K562 (cell line): ENCODE data around the gene ZNF775. TPM values are rescaled to one million over a fixed set of nuclear protein-coding genes. Genes with fewer than 3 reads are reported as not detected.

Experiments
- CBFB ChIP-seq: sonication (generic); formaldehyde crosslinking; IDR thresholded peaks from 2 replicates; pipeline ENCODE4 v1.4.0; 2020; ENCODE audit warnings: mild to moderate bottlenecking, missing genetic modification reagents
- CC2D1A ChIP-seq: fragments of 450-650 bp; IDR thresholded peaks from 2 replicates; pipeline ENCODE4 v1.6.1; 2017; ENCODE audit warnings: mild to moderate bottlenecking
- FOXA3 ChIP-seq, 2 experiments: fragments of 450-650 bp in 1 of 2; sonication (generic) in 1 of 2; formaldehyde crosslinking; IDR thresholded peaks in 1 of 2; conservative IDR thresholded peaks in 1 of 2; 2 replicates each; pipeline versions ENCODE4 v1.4.0 to v1.8.0; 2020 to 2022; ENCODE audit warnings: mild to moderate bottlenecking in 2 of 2, missing genetic modification reagents in 1 of 2
- GTF2A2 ChIP-seq: IDR thresholded peaks from 2 replicates; pipeline ENCODE4 v1.6.1; 2016; ENCODE audit warnings: mild to moderate bottlenecking, missing genetic modification characterization, missing compliant biosample characterization
- HMGXB4 ChIP-seq: sonication (generic); formaldehyde crosslinking; IDR thresholded peaks from 2 replicates; pipeline ENCODE4 v1.8.1; 2023; ENCODE audit warnings: mild to moderate bottlenecking, missing genetic modification reagents
- MTA3 ChIP-seq: fragments of 450-650 bp; formaldehyde crosslinking; IDR thresholded peaks from 2 replicates; pipeline ENCODE4 v1.6.1; 2017; ENCODE audit warnings: mild to moderate bottlenecking, borderline replicate concordance
- NFE2 ChIP-seq: IDR thresholded peaks from 2 replicates; pipeline ENCODE4 v1.6.1; 2014; ENCODE audit warnings: antibody characterized with exemption, low read depth
- REST ChIP-seq, 2 experiments: fragments of 450-650 bp; formaldehyde crosslinking in 1 of 2; IDR thresholded peaks; 2 replicates each; pipeline versions ENCODE4 v1.4.0 to v1.6.1; 2014 to 2020; ENCODE audit warnings: mild to moderate bottlenecking in 2 of 2, borderline replicate concordance in 1 of 2, low read depth in 1 of 2
- SIN3A ChIP-seq, 2 experiments: fragments of 150-350 bp in 1 of 2; IDR thresholded peaks; 2 replicates each; pipeline ENCODE4 v1.6.1; 2011 to 2016; ENCODE audit warnings: borderline replicate concordance in 2 of 2, low read depth in 2 of 2, low read length in 2 of 2, mild to moderate bottlenecking in 2 of 2, moderate library complexity in 2 of 2; ENCODE audit not compliant: control insufficient read depth in 1 of 2
- TBP ChIP-seq: optimal IDR thresholded peaks from 2 replicates; pipeline ENCODE3; 2011; ENCODE audit warnings: low read depth, low read length, improper control_type of control experiment
- TCF7L2 ChIP-seq: fragments of 150-350 bp; IDR thresholded peaks from 2 replicates; pipeline ENCODE4 v1.6.1; 2016; ENCODE audit warnings: low read depth, mild to moderate bottlenecking, low read length, moderate library complexity
- ZNF785 ChIP-seq: fragments of 250-450 bp; sonication (Bioruptor Pico); IDR thresholded peaks from 2 replicates; pipeline ENCODE4 v1.4.0; 2020; ENCODE audit warnings: mild to moderate bottlenecking
- polyA plus RNA-seq, 8 experiments: library from polyadenylated mRNA; depleted of rRNA in 4 of 8; stranded (reverse) in 5 of 8; unstranded in 3 of 8; fragments of >200 nt; fragmentation: Nextera tagmentation in 2 of 8; fragmentation: Illumina TruSeq in 1 of 8; extraction: Ambion mirVana in 2 of 8; extraction: Trizol in 1 of 8; gene quantifications; 2 replicates each; pipeline versions ENCODE4 v1.2.1 to v1.2.3, GENCODE V29; 2011 to 2014; ENCODE audit warnings: inconsistent platforms in 1 of 8, missing spikeins in 1 of 8
- total RNA-seq, 7 experiments: library from RNA; depleted of rRNA in 6 of 7; stranded (reverse); fragments of >200 nt in 6 of 7; fragmentation: Illumina TruSeq in 2 of 7; extraction: Trizol in 2 of 7; gene quantifications; 2 replicates each; pipeline versions ENCODE4 v1.2.1 to v1.2.3, GENCODE V29; 2011 to 2021; ENCODE audit warnings: low replicate concordance in 1 of 7
- TF ChIP-seq, protein P1 (sequence below): sonication (generic); formaldehyde crosslinking; IDR thresholded peaks from 2 replicates; pipeline ENCODE4 v1.8.0; 2022; ENCODE audit warnings: missing genetic modification reagents, mild to moderate bottlenecking, borderline replicate concordance

ZNF775 gene
- total and polyA plus RNA-seq, 9 of the 15 experiments (the other 6 are each of a cell fraction or from before 2014, with no cell fraction given), result 0.04 to 18.7 (median 4.9) TPM

DNA sequence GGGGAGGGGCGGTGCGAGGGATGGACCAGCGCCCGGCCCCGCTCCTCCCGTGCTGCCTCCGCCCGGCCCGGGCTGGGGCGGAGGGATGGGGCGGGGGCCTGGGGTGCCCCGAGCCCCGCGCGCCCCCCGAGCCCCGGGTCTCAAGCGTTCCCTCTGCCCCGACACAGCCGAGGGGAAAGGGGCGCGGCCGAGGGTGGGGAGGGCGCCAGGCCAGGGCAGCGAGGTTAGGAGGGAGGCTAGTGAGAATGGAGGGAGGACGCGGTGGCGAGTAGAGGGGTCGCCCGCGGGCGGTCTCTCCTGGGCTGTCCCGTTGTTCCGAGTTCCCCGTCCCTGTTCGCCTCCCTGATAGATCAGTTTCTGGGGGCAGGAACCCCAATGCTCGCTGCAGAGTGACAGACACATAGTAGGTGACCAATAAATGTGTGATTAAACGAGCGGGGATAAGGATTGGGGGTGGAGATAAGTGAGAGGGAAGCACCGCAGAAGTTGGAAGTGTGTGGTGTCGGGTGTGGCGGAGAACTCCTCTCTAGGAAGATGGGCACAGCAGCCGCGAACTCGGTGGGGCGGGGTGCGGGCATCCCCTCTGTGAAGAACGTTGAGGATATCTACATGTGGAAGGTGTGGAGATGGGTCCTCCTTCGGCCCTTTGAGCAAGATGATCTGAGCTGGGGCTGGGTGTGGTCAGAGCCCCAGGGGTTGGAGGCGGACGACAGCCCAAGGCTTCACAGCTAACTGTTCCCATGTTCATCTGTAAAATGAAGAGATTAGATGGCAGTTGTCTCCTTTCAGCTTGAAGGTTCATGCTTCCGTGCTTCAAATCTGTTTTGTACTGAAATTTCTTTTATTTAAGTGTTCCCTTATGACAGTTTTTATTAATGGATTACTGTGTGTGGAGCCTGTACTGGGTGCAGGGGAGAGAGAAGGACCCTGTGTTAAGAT, 580 bp downstream of the ZNF775 start (continued):
- 0 out of 2 replicates have a peak, but pooled peaks have one; percentile 58 for TF ChIP-seq HMGXB4 (CRISPR knock-in tag)
- TF ChIP-seq SIN3A (IDR thresholded peaks at IDR 0.05; ENCODE audit: borderline replicate concordance in 2 of 2, control insufficient read depth in 1 of 2, low read depth in 2 of 2, low read length in 2 of 2), result peak in 1 of 2 experiments; percentile 41; a peak in 1 of 4 replicates
- TF ChIP-seq CC2D1A, result no peak
- TF ChIP-seq TBP, result peak; percentile 43
- no peak for TF ChIP-seq NFE2
- 0 out of 2 replicates have a peak, but pooled peaks have one; percentile 7 for TF ChIP-seq MTA3
- TF ChIP-seq REST (IDR thresholded peaks at IDR 0.05; ENCODE audit: borderline replicate concordance), result 0 out of 2 replicates have a peak, but pooled peaks have one; percentile 11
- no peak for TF ChIP-seq REST (CRISPR knock-in tag; IDR thresholded peaks at IDR 0.05; ENCODE audit: low read depth)
- no peak for TF ChIP-seq TCF7L2
- TF ChIP-seq CBFB, result no peak; the same call in 1 of the 2 replicates
- TF ChIP-seq, protein P1, sequence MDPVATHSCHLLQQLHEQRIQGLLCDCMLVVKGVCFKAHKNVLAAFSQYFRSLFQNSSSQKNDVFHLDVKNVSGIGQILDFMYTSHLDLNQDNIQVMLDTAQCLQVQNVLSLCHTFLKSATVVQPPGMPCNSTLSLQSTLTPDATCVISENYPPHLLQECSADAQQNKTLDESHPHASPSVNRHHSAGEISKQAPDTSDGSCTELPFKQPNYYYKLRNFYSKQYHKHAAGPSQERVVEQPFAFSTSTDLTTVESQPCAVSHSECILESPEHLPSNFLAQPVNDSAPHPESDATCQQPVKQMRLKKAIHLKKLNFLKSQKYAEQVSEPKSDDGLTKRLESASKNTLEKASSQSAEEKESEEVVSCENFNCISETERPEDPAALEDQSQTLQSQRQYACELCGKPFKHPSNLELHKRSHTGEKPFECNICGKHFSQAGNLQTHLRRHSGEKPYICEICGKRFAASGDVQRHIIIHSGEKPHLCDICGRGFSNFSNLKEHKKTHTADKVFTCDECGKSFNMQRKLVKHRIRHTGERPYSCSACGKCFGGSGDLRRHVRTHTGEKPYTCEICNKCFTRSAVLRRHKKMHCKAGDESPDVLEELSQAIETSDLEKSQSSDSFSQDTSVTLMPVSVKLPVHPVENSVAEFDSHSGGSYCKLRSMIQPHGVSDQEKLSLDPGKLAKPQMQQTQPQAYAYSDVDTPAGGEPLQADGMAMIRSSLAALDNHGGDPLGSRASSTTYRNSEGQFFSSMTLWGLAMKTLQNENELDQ (CRISPR knock-in tag), result no peak
- 0 out of 2 replicates have a peak, but pooled peaks have one; percentile 32 for TF ChIP-seq GTF2A2 (tag)
- no peak; a peak in 1 of 4 replicates for TF ChIP-seq FOXA3 (CRISPR knock-in tag; conservative IDR thresholded peaks at IDR 0.05 in 1 of 2, IDR thresholded peaks at IDR 0.05 in 1 of 2)
- TF ChIP-seq ZNF785 (CRISPR knock-in tag), result no peak
